GM19099 (cell line): Measurements from ENCODE around the gene LACTBL1.

ENCODE experiments used
- POLR2A ChIP-seq: IDR thresholded peaks from 3 replicates; pipeline ENCODE4 v1.6.1; 2011; ENCODE audit warnings: low read depth; ENCODE audit not compliant: insufficient read length; ENCODE audit errors: extremely low read depth

The LACTBL1 gene

DNA sequence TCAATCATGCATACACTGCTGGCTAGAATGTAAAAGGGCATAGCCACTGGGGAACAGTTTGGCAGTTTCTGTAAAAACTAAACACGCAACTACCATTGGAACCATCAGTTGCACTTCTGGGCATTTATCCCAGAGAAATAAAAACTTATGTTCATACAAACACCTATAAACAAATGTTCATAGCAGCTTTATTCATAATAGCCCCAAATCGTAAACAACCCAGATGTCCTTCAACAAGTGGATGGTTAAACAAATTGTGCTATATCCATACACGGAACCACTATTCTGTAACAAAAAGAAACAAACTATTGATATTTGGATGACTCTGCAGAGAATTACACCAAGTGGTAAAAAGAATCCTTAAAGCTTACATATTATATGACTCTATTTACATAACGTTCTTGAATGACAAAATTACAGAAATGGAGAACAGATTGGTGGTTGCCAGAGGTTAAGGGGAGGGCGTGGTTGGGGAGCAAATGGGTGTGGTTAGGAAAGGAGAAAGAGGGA lies 22.8 kb downstream of the LACTBL1 start:
- no peak for TF ChIP-seq POLR2A

DNA sequence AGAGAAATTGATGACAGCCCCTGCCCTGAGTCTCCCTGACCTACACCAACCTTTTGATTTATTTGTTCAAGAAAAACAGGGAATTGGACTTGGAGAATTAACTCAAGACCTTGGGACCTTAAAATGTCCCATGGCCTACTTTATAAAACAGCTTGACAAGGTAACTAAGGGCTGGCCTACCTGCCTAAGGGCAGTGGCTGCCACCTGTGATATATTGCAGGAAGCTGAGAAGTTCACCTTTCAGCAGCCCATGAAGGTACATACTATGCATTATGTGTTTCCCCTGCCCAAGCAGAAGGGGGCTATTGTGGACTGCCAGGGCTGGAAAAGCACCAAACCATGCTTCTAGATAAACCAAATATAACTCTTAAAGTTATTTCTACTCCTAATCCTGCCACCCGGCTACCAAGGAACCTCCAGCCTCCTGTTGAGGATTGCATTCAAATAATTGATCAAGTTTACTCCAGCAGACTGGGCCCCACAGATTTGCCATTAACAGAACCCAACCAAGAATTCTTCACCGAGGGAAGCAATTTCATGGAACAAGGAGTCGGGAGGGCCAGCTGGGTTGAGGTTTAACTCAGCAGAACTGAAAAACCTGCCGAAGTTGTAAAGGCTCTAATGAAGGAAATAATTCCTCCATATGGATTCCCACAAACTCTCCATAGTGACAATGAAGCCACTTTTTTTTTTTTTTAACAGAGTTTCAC lies 28.2 kb downstream of the LACTBL1 start:
- TF ChIP-seq POLR2A, result no peak

DNA sequence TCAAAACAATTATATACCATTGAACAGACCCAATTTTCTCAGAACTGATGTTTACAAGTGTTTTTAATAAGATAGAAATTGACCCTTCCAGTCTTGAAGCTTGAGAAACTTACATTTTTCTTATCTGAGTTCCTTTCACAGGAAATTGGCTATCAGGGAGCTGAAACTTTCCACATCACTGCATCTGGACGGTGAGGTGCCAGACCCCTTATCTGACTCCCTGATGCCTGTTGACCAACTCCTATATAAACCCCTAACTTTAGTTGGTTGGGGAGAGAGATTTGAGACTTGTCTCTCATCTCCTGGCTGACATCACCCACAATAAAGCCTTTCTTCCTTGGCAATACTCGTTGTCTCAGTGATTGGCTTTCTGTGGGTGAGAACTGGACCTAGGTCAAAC lies 31.4 kb downstream of the LACTBL1 start:
- no peak for TF ChIP-seq POLR2A

DNA sequence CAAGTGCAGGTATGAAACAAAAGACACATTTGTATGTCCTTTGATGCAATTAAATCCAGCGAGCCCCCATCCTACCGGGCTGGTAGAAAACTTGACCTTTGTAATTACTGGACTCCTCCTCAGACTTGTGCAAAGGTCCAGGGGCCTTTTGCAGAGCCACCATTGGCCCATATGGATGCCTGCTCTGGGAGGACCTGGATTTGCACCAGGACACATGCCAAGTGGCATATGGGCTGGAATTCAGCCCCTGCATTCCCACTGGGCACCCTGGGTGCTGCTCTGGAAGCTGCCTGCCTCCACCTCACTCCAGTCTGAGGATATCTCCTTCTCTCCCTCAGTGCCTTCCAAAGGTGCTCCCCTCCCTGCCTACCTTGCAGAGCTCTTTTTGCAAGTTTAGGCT lies 36.0 kb downstream of the LACTBL1 start:
- no peak for TF ChIP-seq POLR2A

- TF ChIP-seq POLR2A, result no peak
Measured at GRCh38 chr1:22935433-22935832, 37.2 kb downstream of the LACTBL1 start.

DNA sequence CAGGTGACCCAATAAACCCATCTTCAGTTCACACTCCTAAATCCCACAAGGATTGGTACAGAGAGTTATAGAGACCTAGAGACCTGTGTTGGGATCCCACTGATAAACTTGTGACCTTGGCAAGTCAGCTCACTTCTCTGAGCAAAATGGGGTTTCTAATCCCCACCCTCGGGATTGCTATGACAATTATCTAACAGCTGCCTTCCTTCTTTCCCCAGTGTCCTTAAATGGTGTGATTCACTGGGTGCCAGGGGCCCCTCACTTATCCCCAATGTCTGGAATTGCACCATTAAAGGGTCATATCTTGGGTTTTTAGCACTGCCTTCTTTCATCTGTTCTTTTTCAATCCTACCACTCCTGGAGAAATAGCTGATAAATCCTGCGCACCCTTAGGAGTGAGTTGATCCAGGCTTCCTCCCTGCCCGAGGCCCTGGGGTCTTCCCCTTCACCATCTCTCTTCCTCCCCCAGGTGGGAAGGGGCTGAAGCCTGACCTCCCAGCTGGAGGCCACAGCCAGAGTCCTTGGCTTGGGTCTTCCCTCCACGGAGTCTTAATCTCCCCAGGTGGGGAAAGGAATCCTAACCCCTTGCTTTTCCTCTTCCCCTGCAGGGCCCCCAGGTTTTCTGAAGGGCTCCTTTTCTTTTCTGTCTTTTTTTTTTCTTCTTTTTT lies 39.7 kb downstream of the LACTBL1 start:
- no peak for TF ChIP-seq POLR2A

GRCh38 chr1:22930240-22930912 lies 42.3 kb downstream of the LACTBL1 start:
- no peak for TF ChIP-seq POLR2A

DNA sequence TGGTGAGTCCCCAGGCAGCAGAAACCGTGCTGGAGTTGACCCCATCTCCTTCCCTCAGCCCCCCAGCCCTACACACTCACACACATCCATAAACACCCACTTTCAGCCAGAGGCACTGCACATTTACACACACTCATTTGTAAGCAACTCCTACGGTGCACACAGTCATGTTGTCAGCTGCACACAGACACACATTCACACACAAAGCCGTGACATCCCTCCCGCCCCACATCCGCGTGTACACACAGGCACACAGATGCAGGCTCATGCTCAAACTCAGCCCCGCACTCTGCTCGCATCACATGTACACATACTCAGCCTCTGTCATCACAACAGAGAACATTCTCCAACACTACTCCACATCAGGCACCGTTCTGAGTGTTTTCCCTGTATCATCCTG lies 47.6 kb downstream of the LACTBL1 start:
- TF ChIP-seq POLR2A, result no peak

DNA sequence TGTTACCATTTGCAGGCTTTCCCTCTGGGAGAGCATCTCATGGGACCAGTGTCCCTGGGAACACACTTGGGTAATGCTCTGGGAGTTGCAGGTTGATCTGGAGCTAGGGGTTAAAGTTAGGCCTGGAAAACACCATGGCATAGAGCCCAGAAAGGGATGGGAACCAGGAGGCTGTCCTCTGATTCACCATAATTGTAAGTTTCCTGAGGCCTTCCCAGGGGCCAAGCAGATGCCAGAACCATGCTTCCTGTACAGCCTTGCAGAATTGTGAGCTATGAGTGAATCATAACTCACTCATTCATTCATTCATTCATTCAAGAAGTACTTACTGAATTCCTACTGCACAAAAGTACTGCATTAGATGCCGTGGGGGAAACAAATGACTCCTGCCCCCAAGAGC lies 50.0 kb downstream of the LACTBL1 start:
- no peak for TF ChIP-seq POLR2A

- no peak for TF ChIP-seq POLR2A
Measured at GRCh38 chr1:22921452-22922126, 51.1 kb downstream of the LACTBL1 start.

- TF ChIP-seq POLR2A, result no peak
Measured at GRCh38 chr1:22920734-22921451, 51.8 kb downstream of the LACTBL1 start.

- no peak for TF ChIP-seq POLR2A
Measured at GRCh38 chr1:22920026-22920733, 52.5 kb downstream of the LACTBL1 start.

DNA sequence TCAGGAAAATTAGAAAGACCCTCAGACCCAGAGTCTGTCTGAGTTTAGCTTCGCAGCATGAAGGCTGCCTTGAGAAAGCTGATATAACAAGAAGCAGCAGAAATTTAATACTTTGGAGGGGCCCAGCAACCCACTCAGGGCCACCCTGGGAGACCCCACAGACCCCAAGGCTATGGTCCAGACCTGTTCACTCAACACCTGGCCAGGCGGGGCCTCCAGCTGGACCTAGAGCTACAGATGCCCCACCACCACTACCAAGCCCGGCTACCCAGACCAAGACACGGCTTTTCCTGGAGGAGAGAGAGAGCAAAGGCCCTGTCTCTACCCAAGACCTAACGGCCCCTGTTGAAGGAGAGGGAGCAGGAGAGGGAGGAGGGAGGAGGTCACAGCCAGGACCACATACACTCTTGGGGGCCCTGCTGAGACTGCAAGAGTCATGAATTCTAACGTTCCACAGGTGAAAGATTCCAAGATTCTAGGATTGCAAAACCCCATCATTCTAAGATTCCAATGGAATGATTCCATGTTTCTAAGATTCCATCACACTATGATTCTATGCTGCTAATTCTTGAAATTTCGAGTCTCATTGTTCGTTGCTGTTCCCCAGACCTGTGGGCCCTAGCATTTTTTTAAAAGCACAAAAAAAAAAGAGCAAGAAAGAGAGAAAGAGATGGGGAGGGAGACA lies 53.2 kb downstream of the LACTBL1 start:
- TF ChIP-seq POLR2A, result no peak

DNA sequence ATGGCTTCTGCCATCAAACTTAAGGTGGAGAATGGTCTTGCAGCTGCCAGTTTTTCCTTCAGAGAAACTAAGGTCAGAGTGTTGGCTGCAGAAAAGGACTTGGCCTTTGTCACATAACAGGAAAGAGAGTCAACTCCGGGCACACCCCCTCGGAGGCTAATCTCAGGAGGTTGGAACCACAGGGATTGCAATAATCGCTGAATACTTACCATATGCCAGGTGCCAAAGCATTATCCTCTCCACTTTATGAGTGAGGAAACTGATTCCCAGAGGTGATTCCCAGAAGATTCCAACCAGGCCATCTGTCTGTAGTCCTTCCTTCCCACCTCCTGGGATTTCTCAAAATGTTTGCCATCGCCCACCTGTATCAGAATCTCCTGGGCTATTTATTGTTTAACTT lies 54.0 kb downstream of the LACTBL1 start:
- no peak for TF ChIP-seq POLR2A

- no peak for TF ChIP-seq POLR2A
Measured at GRCh38 chr1:22917989-22918388, 54.7 kb downstream of the LACTBL1 start.
